Fibroblast of lung (primary cell): Measurements from ENCODE around the gene FKBP14. TPM values are rescaled to one million over a fixed set of nuclear protein-coding genes. Genes with fewer than 3 reads are reported as not detected.

Experiments
- DNase-seq, 2 donors: peaks; one replicate each; pipeline versions ENCODE4 v3.0.0 to v3.0.0-alpha.2; 2010; ENCODE audit warnings: low read depth in 2 of 2
- H2AFZ ChIP-seq: 2 replicates; pipeline ENCODE4 v1.5.1; 2012; ENCODE audit warnings: low read length, control low read depth, inconsistent platforms
- H3K27ac ChIP-seq: 2 replicates; pipeline ENCODE4 v1.5.1; 2011; ENCODE audit warnings: low read length, control low read depth; ENCODE audit not compliant: insufficient read depth
- H3K27me3 ChIP-seq: 2 replicates; pipeline ENCODE4 v1.5.1; 2011; ENCODE audit warnings: mild to moderate bottlenecking, low read length; ENCODE audit not compliant: control insufficient read depth, insufficient read depth
- H3K36me3 ChIP-seq: 2 replicates; pipeline ENCODE4 v1.5.1; 2011; ENCODE audit warnings: low read length; ENCODE audit not compliant: control insufficient read depth, insufficient read depth
- H3K4me1 ChIP-seq: 2 replicates; pipeline ENCODE4 v1.5.1; 2011; ENCODE audit warnings: low read length; ENCODE audit not compliant: control insufficient read depth, insufficient read depth; ENCODE audit errors: extremely low read depth
- H3K4me2 ChIP-seq: 2 replicates; pipeline ENCODE4 v1.5.1; 2011; ENCODE audit warnings: low read length, control low read depth; ENCODE audit not compliant: insufficient read depth; ENCODE audit errors: extremely low read depth
- H3K4me3 ChIP-seq, 4 experiments: fragments of 200-600 bp in 1 of 4; sonication (generic) in 1 of 4; replicated peaks in 1 of 4; 2 replicates each; pipeline ENCODE4 v1.5.1; 2011 to 2016; ENCODE audit warnings: low read length in 4 of 4, low read depth in 3 of 4, mild to moderate bottlenecking in 3 of 4, control low read depth in 2 of 4, inconsistent platforms in 1 of 4, mixed read lengths in 1 of 4; ENCODE audit not compliant: insufficient read depth in 1 of 4; ENCODE audit errors: control extremely low read depth in 1 of 4
- H3K79me2 ChIP-seq: 2 replicates; pipeline ENCODE4 v1.5.1; 2012; ENCODE audit warnings: mild to moderate bottlenecking, low read length, inconsistent platforms; ENCODE audit not compliant: control insufficient read depth, insufficient read depth
- H3K9ac ChIP-seq: 2 replicates; pipeline ENCODE4 v1.5.1; 2011; ENCODE audit warnings: mild to moderate bottlenecking, low read length, control low read depth; ENCODE audit not compliant: insufficient read depth
- H3K9me3 ChIP-seq: 2 replicates; pipeline ENCODE4 v1.5.1; 2012; ENCODE audit warnings: low read depth, low read length; ENCODE audit not compliant: control insufficient read depth, insufficient read depth
- H4K20me1 ChIP-seq: 2 replicates; pipeline ENCODE4 v1.5.1; 2011; ENCODE audit warnings: low read length; ENCODE audit not compliant: control insufficient read depth, insufficient read depth; ENCODE audit errors: extremely low read depth
- EZH2 ChIP-seq: IDR thresholded peaks from 2 replicates; pipeline ENCODE4 v1.5.1; 2012; ENCODE audit warnings: low read length, control low read depth, mild to moderate bottlenecking; ENCODE audit errors: missing control alignments
- polyA plus RNA-seq, 2 donors: library from polyadenylated mRNA; depleted of rRNA in 1 of 2; stranded (reverse) in 1 of 2; unstranded in 1 of 2; fragments of >200 nt; gene quantifications; 2 replicates each; pipeline ENCODE4 v1.2.1, GENCODE V29; 2011 to 2012; ENCODE audit warnings: missing spikeins in 1 of 2
- total RNA-seq: library from RNA; depleted of rRNA; stranded (reverse); fragments of >200 nt; gene quantifications from 2 replicates; pipeline ENCODE4 v1.2.1, GENCODE V29; 2014
- TF ChIP-seq, protein P1 (sequence below), 2 donors: IDR thresholded peaks in 1 of 2; conservative IDR thresholded peaks in 1 of 2; 1 replicate in 1 of 2; 2 replicates in 1 of 2; pipeline ENCODE4 v1.5.1; 2011 to 2012; ENCODE audit warnings: low read length in 2 of 2, control low read depth in 1 of 2, inconsistent platforms in 1 of 2, low read depth in 1 of 2, mild to moderate bottlenecking in 1 of 2

Gene FKBP14
- total and polyA plus RNA-seq, 2 donors (not counting 1 experiment from before 2014, with no cell fraction given): 21.8 to 52.0 TPM

DNA sequence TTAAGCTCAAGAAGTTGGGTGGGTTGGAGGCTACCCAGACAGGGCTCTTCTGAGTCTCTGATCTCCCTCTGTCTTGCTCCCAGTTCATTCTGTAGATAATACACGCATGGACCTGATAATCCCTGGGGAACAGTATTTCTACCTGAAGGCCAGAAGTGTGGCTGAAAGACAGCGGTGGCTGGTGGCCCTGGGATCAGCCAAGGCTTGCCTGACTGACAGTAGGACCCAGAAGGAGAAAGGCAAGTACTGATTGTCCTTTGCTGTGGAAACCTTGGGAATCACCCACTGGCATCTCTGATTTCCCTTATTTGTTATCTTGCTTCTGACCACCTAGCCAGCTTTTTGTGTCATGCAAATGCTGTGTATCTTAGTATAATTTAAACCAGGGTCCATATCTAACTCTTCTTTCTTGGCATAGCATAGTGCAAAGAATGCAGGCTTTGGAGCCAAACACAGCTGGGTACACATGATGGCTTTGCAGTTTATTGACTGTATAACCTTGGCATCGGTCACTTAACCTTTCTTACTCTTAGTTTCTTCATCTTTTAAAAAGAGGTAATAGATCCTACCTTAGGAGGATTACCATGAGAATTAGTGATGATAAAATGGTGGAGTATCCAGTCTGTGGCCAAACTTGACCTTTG, 19.7 kb upstream of the FKBP14 start:
- H3K27ac ChIP-seq: no peak overlapping the region
- no peak for TF ChIP-seq EZH2
- TF ChIP-seq, protein P1, sequence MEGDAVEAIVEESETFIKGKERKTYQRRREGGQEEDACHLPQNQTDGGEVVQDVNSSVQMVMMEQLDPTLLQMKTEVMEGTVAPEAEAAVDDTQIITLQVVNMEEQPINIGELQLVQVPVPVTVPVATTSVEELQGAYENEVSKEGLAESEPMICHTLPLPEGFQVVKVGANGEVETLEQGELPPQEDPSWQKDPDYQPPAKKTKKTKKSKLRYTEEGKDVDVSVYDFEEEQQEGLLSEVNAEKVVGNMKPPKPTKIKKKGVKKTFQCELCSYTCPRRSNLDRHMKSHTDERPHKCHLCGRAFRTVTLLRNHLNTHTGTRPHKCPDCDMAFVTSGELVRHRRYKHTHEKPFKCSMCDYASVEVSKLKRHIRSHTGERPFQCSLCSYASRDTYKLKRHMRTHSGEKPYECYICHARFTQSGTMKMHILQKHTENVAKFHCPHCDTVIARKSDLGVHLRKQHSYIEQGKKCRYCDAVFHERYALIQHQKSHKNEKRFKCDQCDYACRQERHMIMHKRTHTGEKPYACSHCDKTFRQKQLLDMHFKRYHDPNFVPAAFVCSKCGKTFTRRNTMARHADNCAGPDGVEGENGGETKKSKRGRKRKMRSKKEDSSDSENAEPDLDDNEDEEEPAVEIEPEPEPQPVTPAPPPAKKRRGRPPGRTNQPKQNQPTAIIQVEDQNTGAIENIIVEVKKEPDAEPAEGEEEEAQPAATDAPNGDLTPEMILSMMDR (conservative IDR thresholded peaks at IDR 0.05 in 1 of 2, IDR thresholded peaks at IDR 0.05 in 1 of 2; ENCODE audit: low read depth in 1 of 2, low read length in 2 of 2): no peak
- no peaks in the 10 kb centered on the region for H3K4me1 ChIP-seq
- no peaks in the 10 kb centered on the region for H3K9me3 ChIP-seq
- no peaks in the 10 kb centered on the region for H4K20me1 ChIP-seq
- no peak overlapping the region for H3K4me2 ChIP-seq
- H2AFZ ChIP-seq: no peak overlapping the region
- no peaks in the 10 kb centered on the region for H3K79me2 ChIP-seq
- no peaks in the 10 kb centered on the region for H3K27me3 ChIP-seq
- H3K9ac ChIP-seq: no peak overlapping the region
- no peaks in the 10 kb centered on the region for H3K36me3 ChIP-seq
- no peak for DNase-seq
- H3K4me3 ChIP-seq: no peak overlapping the region

DNA sequence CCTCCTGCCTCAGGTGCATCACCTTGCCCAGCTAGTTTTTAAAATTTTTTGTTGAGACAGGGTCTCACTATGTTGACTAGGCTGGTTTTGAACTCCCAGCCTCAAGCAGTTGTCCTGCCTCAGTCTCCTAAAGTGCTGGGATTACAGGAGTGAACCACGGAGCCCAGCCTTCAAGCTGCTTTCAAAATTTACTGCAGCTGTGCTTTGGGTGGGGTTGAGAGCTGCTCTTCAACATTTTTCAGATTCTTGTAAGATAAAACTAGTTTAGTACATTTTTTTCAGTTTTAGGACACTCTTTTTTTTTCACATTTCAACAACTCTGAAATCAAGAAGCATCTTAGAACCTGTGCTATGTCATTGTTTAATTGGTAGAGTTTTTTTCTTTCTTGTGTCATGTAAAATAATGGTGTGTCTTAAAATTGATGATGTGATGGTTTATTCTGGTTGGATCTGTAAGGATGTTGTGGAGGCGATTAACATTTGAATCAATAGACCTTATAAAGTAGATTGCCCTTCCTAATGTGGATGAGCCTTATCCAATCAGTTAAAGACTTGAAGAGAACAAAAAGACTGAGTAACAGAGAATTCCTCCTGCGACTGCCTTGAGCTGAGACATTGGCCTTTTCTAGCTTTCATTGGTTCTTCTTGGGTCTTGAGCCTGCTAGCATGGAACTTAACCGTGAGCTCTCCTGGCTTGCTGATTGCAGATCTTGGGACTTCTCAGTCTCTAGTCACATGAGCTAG, 15.2 kb upstream of the FKBP14 start:
- peak in 1 of 2 donors; percentile 20 for DNase-seq
- H3K9me3 ChIP-seq: no peaks in the 10 kb centered on the region
- no peaks in the 10 kb centered on the region for H3K36me3 ChIP-seq
- H2AFZ ChIP-seq: no peak overlapping the region
- H3K79me2 ChIP-seq: no peaks in the 10 kb centered on the region
- no peak overlapping the region for H3K9ac ChIP-seq
- no peak overlapping the region for H3K4me3 ChIP-seq
- no peak overlapping the region for H3K27ac ChIP-seq
- no peak overlapping the region for H3K4me2 ChIP-seq
- H3K27me3 ChIP-seq: no peaks in the 10 kb centered on the region
- no peaks in the 10 kb centered on the region for H4K20me1 ChIP-seq
- TF ChIP-seq EZH2: no peak
- TF ChIP-seq, protein P1 (conservative IDR thresholded peaks at IDR 0.05 in 1 of 2, IDR thresholded peaks at IDR 0.05 in 1 of 2; ENCODE audit: low read depth in 1 of 2, low read length in 2 of 2): no peak
- no peaks in the 10 kb centered on the region for H3K4me1 ChIP-seq

DNA sequence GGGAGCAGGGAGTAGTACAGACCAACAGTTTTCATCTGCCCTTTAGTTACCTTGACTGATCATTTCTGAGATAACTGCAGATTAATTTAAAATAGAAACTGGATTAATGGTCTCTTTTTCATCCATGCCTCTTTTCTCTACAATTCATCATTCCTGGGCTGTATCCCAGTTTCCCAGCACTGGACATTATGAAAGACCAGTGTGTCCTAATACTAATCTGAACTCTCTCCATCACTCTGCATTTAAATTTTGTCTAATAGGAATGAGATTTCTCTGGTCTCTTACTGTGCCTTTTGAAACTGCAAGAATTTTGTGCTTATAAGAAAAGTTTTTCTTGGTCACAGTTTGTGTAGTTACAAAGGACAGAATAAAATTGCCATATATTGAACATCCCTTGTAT, 14.4 kb upstream of the FKBP14 start:
- Histone ChIP-seq H3K36me3 (no peaks in the 10 kb centered on the region), H3K27me3 (no peaks in the 10 kb centered on the region), H3K4me3 (no peak overlapping the region), H4K20me1 (no peaks in the 10 kb centered on the region), H3K79me2 (no peaks in the 10 kb centered on the region), H3K9me3 (no peaks in the 10 kb centered on the region), H3K27ac (no peak overlapping the region), H3K4me1 (no peaks in the 10 kb centered on the region), H3K9ac (no peak overlapping the region), H3K4me2 (no peak overlapping the region), H2AFZ (no peak overlapping the region)
- DNase-seq: no peak
- TF ChIP-seq, protein P1 (conservative IDR thresholded peaks at IDR 0.05 in 1 of 2, IDR thresholded peaks at IDR 0.05 in 1 of 2; ENCODE audit: low read depth in 1 of 2, low read length in 2 of 2): no peak
- TF ChIP-seq EZH2: no peak
